HEK293 (cell line): ENCODE measurements around the gene MAML1.

Experiments
- CTCF ChIA-PET: fragments of 350-600 bp; formaldehyde crosslinking; extraction: SDS; loops from one replicate; lab custom pipeline; 2021; ENCODE audit warnings: antibody characterized with exemption; lab: Yijun Ruan, JAX
- POLR2A ChIA-PET: fragments of 300-600 bp; formaldehyde crosslinking; extraction: SDS; loops from one replicate; lab custom pipeline; 2020; ENCODE audit warnings: antibody characterized with exemption, inconsistent platforms; lab: Yijun Ruan, JAX
- H3K27ac ChIP-seq: fragments of 200-500 bp; sonication (Bioruptor generic); 2 replicates; pipeline ENCODE4 v1.5.1; 2014; ENCODE audit warnings: low read depth, low read length, control low read depth, inconsistent platforms; ENCODE audit errors: extremely low read depth
- H3K36me3 ChIP-seq, 2 experiments: fragments of 200-500 bp in 1 of 2; sonication (Bioruptor generic) in 1 of 2; 1 replicate in 1 of 2; 2 replicates in 1 of 2; pipeline ENCODE4 v1.5.1; 2014 to 2017; ENCODE audit warnings: inconsistent platforms in 2 of 2, low read length in 2 of 2; ENCODE audit not compliant: control insufficient read depth in 2 of 2, insufficient read depth in 1 of 2
- H3K4me1 ChIP-seq: fragments of 200-500 bp; sonication (Bioruptor generic); 2 replicates; pipeline ENCODE4 v1.5.1; 2014; ENCODE audit warnings: mild to moderate bottlenecking, low read length, inconsistent platforms; ENCODE audit not compliant: control insufficient read depth, insufficient read depth
- H3K4me3 ChIP-seq: 2 replicates; pipeline ENCODE4 v1.5.1; 2011; ENCODE audit warnings: low read depth, mild to moderate bottlenecking, control low read depth, low read length, moderate library complexity
- H3K9me3 ChIP-seq: fragments of 200-500 bp; sonication (Bioruptor generic); 2 replicates; pipeline ENCODE4 v1.5.1; 2014; ENCODE audit warnings: low read depth, low read length, inconsistent platforms; ENCODE audit not compliant: control insufficient read depth, insufficient read depth
- ATF2 ChIP-seq: fragments of 450-650 bp; formaldehyde crosslinking; IDR thresholded peaks from 2 replicates; pipeline ENCODE4 v1.5.1; 2016; ENCODE audit warnings: missing biosample characterization, missing genetic modification characterization, low read depth
- GLIS1 ChIP-seq: fragments of 450-650 bp; formaldehyde crosslinking; IDR thresholded peaks from 2 replicates; pipeline ENCODE4 v1.5.1; 2016; ENCODE audit warnings: missing biosample characterization, missing genetic modification characterization
- HOXD13 ChIP-seq: sonication (generic); formaldehyde crosslinking; IDR thresholded peaks from 2 replicates; pipeline ENCODE4 v1.8.0; 2022; ENCODE audit warnings: missing genetic modification reagents, borderline replicate concordance
- REPIN1 ChIP-seq: fragments of 450-650 bp; formaldehyde crosslinking; IDR thresholded peaks from 2 replicates; pipeline ENCODE4 v1.5.1; 2017; ENCODE audit warnings: missing biosample characterization, missing genetic modification characterization, low read depth
- SETDB1 ChIP-seq: IDR thresholded peaks from one replicate; pipeline ENCODE4 v1.6.1; 2017; ENCODE audit warnings: mild to moderate bottlenecking, low read length, moderate library complexity, mixed read lengths; ENCODE audit not compliant: insufficient read length
- ZBTB10 ChIP-seq: fragments of 450-650 bp; formaldehyde crosslinking; IDR thresholded peaks from 2 replicates; pipeline ENCODE4 v1.5.1; 2016; ENCODE audit warnings: missing biosample characterization, missing genetic modification characterization
- ZBTB8A ChIP-seq: fragments of 450-650 bp; formaldehyde crosslinking; IDR thresholded peaks from 2 replicates; pipeline ENCODE4 v1.5.1; 2016; ENCODE audit warnings: missing biosample characterization, missing genetic modification characterization
- ZIC2 ChIP-seq: fragments of 450-650 bp; formaldehyde crosslinking; IDR thresholded peaks from 2 replicates; pipeline ENCODE4 v1.5.1; 2016; ENCODE audit warnings: missing biosample characterization, missing genetic modification characterization
- ZNF146 ChIP-seq: fragments of 450-650 bp; formaldehyde crosslinking; IDR thresholded peaks from 2 replicates; pipeline ENCODE4 v1.5.1; 2016; ENCODE audit warnings: missing biosample characterization, missing genetic modification characterization
- ZNF16 ChIP-seq: fragments of 450-650 bp; formaldehyde crosslinking; IDR thresholded peaks from 2 replicates; pipeline ENCODE4 v1.5.1; 2016; ENCODE audit warnings: low read depth, missing biosample characterization, missing genetic modification characterization
- ZNF239 ChIP-seq: fragments of 450-650 bp; formaldehyde crosslinking; IDR thresholded peaks from 2 replicates; pipeline ENCODE4 v1.5.1; 2016; ENCODE audit warnings: missing biosample characterization, missing genetic modification characterization
- ZNF292 ChIP-seq: fragments of 450-650 bp; formaldehyde crosslinking; IDR thresholded peaks from 2 replicates; pipeline ENCODE4 v1.5.1; 2016; ENCODE audit warnings: low read depth, missing biosample characterization, missing genetic modification characterization, borderline replicate concordance
- ZNF341 ChIP-seq: fragments of 450-650 bp; formaldehyde crosslinking; IDR thresholded peaks from 2 replicates; pipeline ENCODE4; 2016; ENCODE audit warnings: low read depth, missing biosample characterization, missing genetic modification characterization
- ZNF600 ChIP-seq: fragments of 450-650 bp; formaldehyde crosslinking; IDR thresholded peaks from 2 replicates; pipeline ENCODE4 v1.5.1; 2016; ENCODE audit warnings: missing biosample characterization, missing genetic modification characterization
- ZNF624 ChIP-seq: fragments of 450-650 bp; formaldehyde crosslinking; IDR thresholded peaks from 2 replicates; pipeline ENCODE4 v1.5.1; 2017; ENCODE audit warnings: missing biosample characterization, missing genetic modification characterization
- ZNF654 ChIP-seq: fragments of 450-650 bp; formaldehyde crosslinking; IDR thresholded peaks from 2 replicates; pipeline ENCODE4 v1.5.1; 2016; ENCODE audit warnings: low read depth, missing biosample characterization, missing genetic modification characterization

MAML1 gene

GRCh38 chr5:179800696-179801201, 68.1 kb downstream of the MAML1 start:
- Histone ChIP-seq H3K36me3 (peaks cover 0 to 63% of the 10 kb centered on the region in 2 experiments; a peak in 1 of 3 replicates), H3K4me3 (no peak overlapping the region), H3K27ac (no peak overlapping the region), H3K9me3 (no peaks in the 10 kb centered on the region), H3K4me1 (peaks cover 22% of the 10 kb centered on the region)
- ChIA-PET CTCF (interaction anchor here (1.1 kb wide), 1 partner anchor 37 kb away, joined by 4 read pairs; no protein-coding TSS in a partner anchor), POLR2A (interaction anchor here (0.6 kb wide), 1 partner anchor 132 kb away, joined by 3 read pairs; no protein-coding TSS in a partner anchor)
- TF ChIP-seq GLIS1 (tag by site-specific recombination) = peak; percentile 18; the same call in 1 of the 2 replicates
- TF ChIP-seq ZNF16 (tag by site-specific recombination) = no peak

DNA sequence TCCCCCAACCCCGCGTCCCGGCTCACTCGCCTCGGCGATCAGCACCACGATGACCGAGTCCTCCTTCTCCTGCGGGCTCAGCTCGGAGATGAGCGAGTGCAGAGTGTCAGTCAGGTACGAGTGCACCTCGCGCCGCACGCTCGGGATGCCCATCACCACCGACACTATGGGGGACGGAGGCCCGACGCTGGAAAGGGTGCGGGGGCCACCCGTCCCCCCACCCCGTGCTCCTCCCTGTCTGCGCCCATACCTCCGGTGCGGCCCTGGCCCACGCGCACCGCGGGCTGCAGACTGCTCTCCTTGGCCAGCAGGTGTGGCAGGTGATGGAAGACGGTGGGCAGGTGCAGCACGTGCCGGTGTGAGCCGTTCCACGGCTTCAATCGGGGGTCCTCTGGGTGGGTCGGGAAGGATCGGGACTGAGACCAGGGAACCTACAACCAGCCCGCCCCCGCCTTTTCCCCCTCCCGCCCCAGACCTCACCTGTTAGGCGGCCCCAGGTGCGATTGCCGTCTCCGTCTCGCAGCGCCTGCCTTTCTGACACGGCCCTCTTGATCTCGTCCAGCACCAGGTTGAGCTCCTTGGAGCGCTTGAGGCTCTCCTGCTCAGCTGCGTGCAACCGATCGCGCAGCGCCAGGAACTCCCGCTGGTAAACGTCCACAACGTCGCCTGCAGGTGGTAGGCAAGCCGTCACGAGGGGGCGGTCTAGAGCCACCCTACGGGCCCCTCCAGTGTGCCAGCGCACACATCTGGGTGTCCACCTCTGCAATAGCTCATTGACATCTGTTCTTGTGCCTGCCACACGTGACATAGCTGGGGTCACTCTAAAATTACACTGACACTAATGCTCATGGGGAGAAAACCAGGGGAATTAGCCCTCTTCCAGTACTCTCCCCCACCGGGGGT, 68.9 kb downstream of the MAML1 start:
- H3K27ac ChIP-seq = no peak overlapping the region
- peaks cover 0 to 63% of the 10 kb centered on the region in 2 experiments; a peak in 1 of 3 replicates for H3K36me3 ChIP-seq
- H3K9me3 ChIP-seq = no peaks in the 10 kb centered on the region
- H3K4me1 ChIP-seq = peaks cover 22% of the 10 kb centered on the region
- H3K4me3 ChIP-seq = no peak overlapping the region
- CTCF ChIA-PET = interaction anchor here (0.6 kb wide), 1 partner anchor 107 kb away, joined by 3 read pairs; no protein-coding TSS in a partner anchor
- POLR2A ChIA-PET = interaction anchor here (0.6 to 1.2 kb wide), 2 partner anchors 10 to 133 kb away, joined by 3 read pairs; no protein-coding TSS in a partner anchor
- peak; percentile 69 for TF ChIP-seq ZNF600
- TF ChIP-seq ZBTB10 (tag by site-specific recombination) = no peak
- TF ChIP-seq ZIC2 (tag by site-specific recombination) = peak; percentile 28; the same call in 1 of the 2 replicates
- TF ChIP-seq HOXD13 = no peak
- TF ChIP-seq ZNF239 (tag by site-specific recombination) = 0 out of 2 replicates have a peak, but pooled peaks have one; percentile 35
- TF ChIP-seq SETDB1 = no peak
- TF ChIP-seq REPIN1 (tag by site-specific recombination) = no peak
- TF ChIP-seq ZBTB8A (tag by site-specific recombination) = 0 out of 2 replicates have a peak, but pooled peaks have one; percentile 14
- peak; percentile 50 for TF ChIP-seq ZNF654

- Histone ChIP-seq H3K4me1 (peaks cover 22% of the 10 kb centered on the region), H3K9me3 (no peaks in the 10 kb centered on the region), H3K27ac (peak overlapping the region; percentile 5; the same call in 1 of the 2 replicates), H3K36me3 (peaks cover 0 to 56% of the 10 kb centered on the region in 2 experiments; a peak in 1 of 3 replicates), H3K4me3 (no peak overlapping the region)
- POLR2A ChIA-PET = interaction anchor here (1.2 kb wide), 1 partner anchor 9 kb away, joined by 3 read pairs; no protein-coding TSS in a partner anchor
- TF ChIP-seq ATF2 (tag by site-specific recombination) (no peak), ZNF624 (no peak), ZIC2 (tag by site-specific recombination) (0 out of 2 replicates have a peak, but pooled peaks have one; percentile 22), ZNF292 (tag by site-specific recombination) (no peak), ZNF239 (tag by site-specific recombination) (no peak), ZNF146 (tag by site-specific recombination) (no peak), ZNF341 (tag by site-specific recombination) (peak; percentile 35; the same call in 1 of the 2 replicates)
- CTCF ChIA-PET = interaction anchor here (0.6 kb wide), 1 partner anchor 106 kb away, joined by 3 read pairs; no protein-coding TSS in a partner anchor
These were observed 69.7 kb downstream of the MAML1 start for GRCh38 chr5:179802207-179802883.
